GM23338 (cell line): ENCODE data around the gene CIZ1. TPM values are rescaled to one million over a fixed set of nuclear protein-coding genes. Genes with fewer than 3 reads are reported as not detected.

Source experiments
- ATAC-seq: fragments of 200-7000 bp; cut with Tn5 transposase; 3 replicates; pipeline ENCODE4 v1.9.1; 2020
- DNase-seq: peaks from one replicate; pipeline ENCODE4 v3.0.0-alpha.2; 2015; ENCODE audit warnings: low spot score
- H2AFZ ChIP-seq: fragments of 200-600 bp; sonication (generic); 2 replicates; pipeline ENCODE4 v1.8.0; 2016; ENCODE audit warnings: antibody characterized with exemption, mild to moderate bottlenecking, moderate library complexity
- H3F3A ChIP-seq: fragments of 200-600 bp; sonication (generic); replicated peaks from 2 replicates; pipeline ENCODE4 v1.8.0; 2017; ENCODE audit warnings: antibody characterized with exemption, mixed run types, low read depth
- H3K27ac ChIP-seq: fragments of 200-600 bp; sonication (generic); 2 replicates; pipeline ENCODE4 v1.6.1; 2016; ENCODE audit warnings: low read depth
- H3K27me3 ChIP-seq: fragments of 200-600 bp; sonication (generic); 2 replicates; pipeline ENCODE4 v1.8.0; 2016; ENCODE audit warnings: mild to moderate bottlenecking, mixed run types, moderate library complexity; ENCODE audit not compliant: insufficient read depth
- H3K36me3 ChIP-seq: fragments of 200-600 bp; sonication (generic); 2 replicates; pipeline ENCODE4 v1.8.0; 2016; ENCODE audit warnings: mild to moderate bottlenecking; ENCODE audit not compliant: insufficient read depth
- H3K4me1 ChIP-seq: fragments of 200-600 bp; sonication (generic); 2 replicates; pipeline ENCODE4 v1.8.0; 2016; ENCODE audit warnings: mild to moderate bottlenecking, moderate library complexity; ENCODE audit not compliant: insufficient read depth
- H3K4me2 ChIP-seq: fragments of 200-600 bp; sonication (generic); 2 replicates; pipeline ENCODE4 v1.7.1; 2017; ENCODE audit warnings: mixed run types
- H3K4me3 ChIP-seq: fragments of 200-600 bp; sonication (generic); 2 replicates; pipeline ENCODE4 v1.6.1; 2016; ENCODE audit warnings: mixed run types
- H3K79me2 ChIP-seq: fragments of 200-600 bp; sonication (generic); replicated peaks from 2 replicates; pipeline ENCODE4 v1.8.0; 2017; ENCODE audit warnings: mild to moderate bottlenecking; ENCODE audit not compliant: insufficient read depth
- H3K9me2 ChIP-seq: fragments of 200-600 bp; sonication (generic); 2 replicates; pipeline ENCODE4 v1.8.0; 2017; ENCODE audit not compliant: insufficient read depth
- H4K20me1 ChIP-seq: fragments of 200-600 bp; sonication (generic); replicated peaks from 2 replicates; pipeline ENCODE4 v1.8.0; 2017; ENCODE audit warnings: mild to moderate bottlenecking; ENCODE audit not compliant: insufficient read depth
- H3K27ac Mint-ChIP-seq: 2 replicates; pipeline ENCODE4 v1.8.0; 2020; ENCODE audit warnings: inconsistent platforms, mild to moderate bottlenecking, moderate library complexity, mixed read lengths
- H3K27me3 Mint-ChIP-seq: 3 replicates; pipeline ENCODE4 v1.8.0; 2022; ENCODE audit warnings: low read depth, mild to moderate bottlenecking, moderate library complexity, mixed read lengths, inconsistent platforms; ENCODE audit not compliant: insufficient read depth, poor library complexity
- H3K36me3 Mint-ChIP-seq: 3 replicates; pipeline ENCODE4 v1.8.0; 2021; ENCODE audit warnings: low read depth, mild to moderate bottlenecking, inconsistent platforms, moderate library complexity, mixed read lengths
- H3K4me1 Mint-ChIP-seq: 3 replicates; pipeline ENCODE4 v1.8.0; 2020; ENCODE audit warnings: mild to moderate bottlenecking, inconsistent platforms, mixed read lengths
- H3K4me3 Mint-ChIP-seq: 3 replicates; pipeline ENCODE4 v1.8.0; 2021; ENCODE audit warnings: moderate library complexity, mild to moderate bottlenecking, inconsistent platforms, mixed read lengths
- H3K9me3 Mint-ChIP-seq: 3 replicates; pipeline ENCODE4 v1.8.0; 2020; ENCODE audit warnings: moderate library complexity, mild to moderate bottlenecking, inconsistent platforms, mixed read lengths
- CREB1 ChIP-seq: fragments of 250-450 bp; sonication (Bioruptor Pico); IDR thresholded peaks from 2 replicates; pipeline ENCODE4 v1.5.0; 2020; ENCODE audit warnings: low read depth, mild to moderate bottlenecking, moderate library complexity
- EZH2 ChIP-seq: fragments of 200-600 bp; sonication (generic); IDR thresholded peaks from one replicate; pipeline ENCODE4 v1.8.0; 2017; ENCODE audit warnings: antibody characterized with exemption, mild to moderate bottlenecking, low read depth; ENCODE audit not compliant: unreplicated experiment
- EZH2phosphoT487 ChIP-seq: fragments of 200-600 bp; sonication (generic); IDR thresholded peaks from one replicate; pipeline ENCODE4 v1.8.1; 2018; ENCODE audit warnings: antibody characterized with exemption; ENCODE audit not compliant: unreplicated experiment
- JUNB ChIP-seq: IDR thresholded peaks from one replicate; pipeline ENCODE4 v1.6.1; 2016; ENCODE audit warnings: antibody characterized with exemption; ENCODE audit not compliant: unreplicated experiment
- NANOG ChIP-seq: IDR thresholded peaks from 2 replicates; pipeline ENCODE4 v1.6.1; 2016; ENCODE audit warnings: antibody characterized with exemption, borderline replicate concordance
- ZNF114 ChIP-seq: fragments of 250-450 bp; sonication (Bioruptor Pico); IDR thresholded peaks from 2 replicates; pipeline ENCODE4 v1.5.0; 2020; ENCODE audit warnings: mild to moderate bottlenecking, moderate library complexity
- ZNF331 ChIP-seq: fragments of 250-450 bp; sonication (Bioruptor Pico); IDR thresholded peaks from 2 replicates; pipeline ENCODE4 v1.5.0; 2020; ENCODE audit warnings: low read depth, mild to moderate bottlenecking, moderate library complexity
- polyA plus RNA-seq: library from polyadenylated mRNA; unstranded; fragments of >200 nt; fragmentation: Nextera tagmentation; extraction: Ambion mirVana; gene quantifications from 2 replicates; pipeline ENCODE4 v1.2.1, GENCODE V29; 2016
- total RNA-seq: library from RNA; depleted of rRNA; stranded (reverse); fragments of >200 nt; shearing (Covaris generic); gene quantifications from 2 replicates; pipeline ENCODE4 v1.2.3, GENCODE V29; 2014
- TF ChIP-seq, protein P1 (sequence below): fragments of 250-450 bp; sonication (Bioruptor Pico); IDR thresholded peaks from 2 replicates; pipeline ENCODE4 v1.5.0; 2020; ENCODE audit warnings: mild to moderate bottlenecking, moderate library complexity

CIZ1 gene
- total and polyA plus RNA-seq, 2 experiments from 2014 or later: 49.6 to 61.4 TPM

- no peaks in the 10 kb centered on the region for H4K20me1 ChIP-seq
- H3K27ac ChIP-seq: no peak overlapping the region
- no peaks in the 10 kb centered on the region for H3F3A ChIP-seq
- ATAC-seq (no peak), DNase-seq (no peak)
- H3K4me3 ChIP-seq: no peak overlapping the region
- no peaks in the 10 kb centered on the region for H3K27me3 ChIP-seq
- Mint-ChIP-seq H3K27me3 (no peaks in the 10 kb centered on the region), H3K4me3 (no peak overlapping the region), H3K9me3 (no peaks in the 10 kb centered on the region), H3K4me1 (peaks cover 4% of the 10 kb centered on the region), H3K27ac (no peak overlapping the region), H3K36me3 (no peaks in the 10 kb centered on the region; the same call in 2 of the 3 replicates)
- no peaks in the 10 kb centered on the region for H3K9me2 ChIP-seq
- H3K36me3 ChIP-seq: no peaks in the 10 kb centered on the region
- no peaks in the 10 kb centered on the region for H3K4me1 ChIP-seq
- H2AFZ ChIP-seq: no peak overlapping the region
- H3K79me2 ChIP-seq: no peaks in the 10 kb centered on the region
- no peak for TF ChIP-seq ZNF331 (CRISPR knock-in tag)
- no peak for TF ChIP-seq JUNB
- TF ChIP-seq NANOG: no peak
- TF ChIP-seq ZNF114 (CRISPR knock-in tag): no peak
- TF ChIP-seq EZH2phosphoT487: no peak
- TF ChIP-seq, protein P1, sequence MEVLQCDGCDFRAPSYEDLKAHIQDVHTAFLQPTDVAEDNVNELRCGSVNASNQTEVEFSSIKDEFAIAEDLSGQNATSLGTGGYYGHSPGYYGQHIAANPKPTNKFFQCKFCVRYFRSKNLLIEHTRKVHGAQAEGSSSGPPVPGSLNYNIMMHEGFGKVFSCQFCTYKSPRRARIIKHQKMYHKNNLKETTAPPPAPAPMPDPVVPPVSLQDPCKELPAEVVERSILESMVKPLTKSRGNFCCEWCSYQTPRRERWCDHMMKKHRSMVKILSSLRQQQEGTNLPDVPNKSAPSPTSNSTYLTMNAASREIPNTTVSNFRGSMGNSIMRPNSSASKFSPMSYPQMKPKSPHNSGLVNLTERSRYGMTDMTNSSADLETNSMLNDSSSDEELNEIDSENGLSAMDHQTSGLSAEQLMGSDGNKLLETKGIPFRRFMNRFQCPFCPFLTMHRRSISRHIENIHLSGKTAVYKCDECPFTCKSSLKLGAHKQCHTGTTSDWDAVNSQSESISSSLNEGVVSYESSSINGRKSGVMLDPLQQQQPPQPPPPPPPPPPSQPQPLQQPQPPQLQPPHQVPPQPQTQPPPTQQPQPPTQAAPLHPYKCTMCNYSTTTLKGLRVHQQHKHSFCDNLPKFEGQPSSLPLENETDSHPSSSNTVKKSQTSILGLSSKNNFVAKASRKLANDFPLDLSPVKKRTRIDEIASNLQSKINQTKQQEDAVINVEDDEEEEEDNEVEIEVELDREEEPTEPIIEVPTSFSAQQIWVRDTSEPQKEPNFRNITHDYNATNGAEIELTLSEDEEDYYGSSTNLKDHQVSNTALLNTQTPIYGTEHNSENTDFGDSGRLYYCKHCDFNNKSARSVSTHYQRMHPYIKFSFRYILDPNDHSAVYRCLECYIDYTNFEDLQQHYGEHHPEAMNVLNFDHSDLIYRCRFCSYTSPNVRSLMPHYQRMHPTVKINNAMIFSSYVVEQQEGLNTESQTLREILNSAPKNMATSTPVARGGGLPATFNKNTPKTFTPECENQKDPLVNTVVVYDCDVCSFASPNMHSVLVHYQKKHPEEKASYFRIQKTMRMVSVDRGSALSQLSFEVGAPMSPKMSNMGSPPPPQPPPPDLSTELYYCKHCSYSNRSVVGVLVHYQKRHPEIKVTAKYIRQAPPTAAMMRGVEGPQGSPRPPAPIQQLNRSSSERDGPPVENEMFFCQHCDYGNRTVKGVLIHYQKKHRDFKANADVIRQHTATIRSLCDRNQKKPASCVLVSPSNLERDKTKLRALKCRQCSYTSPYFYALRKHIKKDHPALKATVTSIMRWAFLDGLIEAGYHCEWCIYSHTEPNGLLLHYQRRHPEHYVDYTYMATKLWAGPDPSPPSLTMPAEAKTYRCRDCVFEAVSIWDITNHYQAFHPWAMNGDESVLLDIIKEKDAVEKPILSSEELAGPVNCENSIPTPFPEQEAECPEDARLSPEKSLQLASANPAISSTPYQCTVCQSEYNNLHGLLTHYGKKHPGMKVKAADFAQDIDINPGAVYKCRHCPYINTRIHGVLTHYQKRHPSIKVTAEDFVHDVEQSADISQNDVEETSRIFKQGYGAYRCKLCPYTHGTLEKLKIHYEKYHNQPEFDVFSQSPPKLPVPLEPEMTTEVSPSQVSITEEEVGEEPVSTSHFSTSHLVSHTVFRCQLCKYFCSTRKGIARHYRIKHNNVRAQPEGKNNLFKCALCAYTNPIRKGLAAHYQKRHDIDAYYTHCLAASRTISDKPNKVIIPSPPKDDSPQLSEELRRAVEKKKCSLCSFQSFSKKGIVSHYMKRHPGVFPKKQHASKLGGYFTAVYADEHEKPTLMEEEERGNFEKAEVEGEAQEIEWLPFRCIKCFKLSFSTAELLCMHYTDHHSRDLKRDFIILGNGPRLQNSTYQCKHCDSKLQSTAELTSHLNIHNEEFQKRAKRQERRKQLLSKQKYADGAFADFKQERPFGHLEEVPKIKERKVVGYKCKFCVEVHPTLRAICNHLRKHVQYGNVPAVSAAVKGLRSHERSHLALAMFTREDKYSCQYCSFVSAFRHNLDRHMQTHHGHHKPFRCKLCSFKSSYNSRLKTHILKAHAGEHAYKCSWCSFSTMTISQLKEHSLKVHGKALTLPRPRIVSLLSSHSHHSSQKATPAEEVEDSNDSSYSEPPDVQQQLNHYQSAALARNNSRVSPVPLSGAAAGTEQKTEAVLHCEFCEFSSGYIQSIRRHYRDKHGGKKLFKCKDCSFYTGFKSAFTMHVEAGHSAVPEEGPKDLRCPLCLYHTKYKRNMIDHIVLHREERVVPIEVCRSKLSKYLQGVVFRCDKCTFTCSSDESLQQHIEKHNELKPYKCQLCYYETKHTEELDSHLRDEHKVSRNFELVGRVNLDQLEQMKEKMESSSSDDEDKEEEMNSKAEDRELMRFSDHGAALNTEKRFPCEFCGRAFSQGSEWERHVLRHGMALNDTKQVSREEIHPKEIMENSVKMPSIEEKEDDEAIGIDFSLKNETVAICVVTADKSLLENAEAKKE (CRISPR knock-in tag): no peak
- TF ChIP-seq EZH2: no peak
- TF ChIP-seq CREB1 (CRISPR knock-in tag): no peak
- H3K4me2 ChIP-seq: no peak overlapping the region
These were observed 51.8 kb downstream of the CIZ1 start for GRCh38 chr9:128139621-128140020.
